Measurements from ENCODE around the gene RFX3.

DNA sequence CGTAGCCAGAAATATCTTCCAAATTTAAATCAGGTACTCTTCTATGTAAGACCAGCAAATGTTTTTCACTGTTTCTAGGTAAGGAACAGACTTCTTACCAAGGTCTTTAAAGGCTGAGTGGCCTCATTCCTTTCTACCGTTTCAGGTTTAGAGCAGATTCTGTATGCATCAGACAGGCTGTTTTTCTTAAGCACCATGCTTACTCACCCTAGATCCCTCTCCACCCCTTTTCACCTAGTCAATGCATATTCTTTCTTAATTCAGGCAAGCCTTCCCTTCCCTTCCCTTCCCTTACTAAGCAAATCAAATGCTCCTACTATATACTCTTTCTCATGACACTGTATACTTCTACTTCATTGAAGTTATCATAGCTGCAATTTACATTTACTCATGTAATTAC is 70.7 kb downstream of the RFX3 start:
- TF ChIP-seq, protein P1, sequence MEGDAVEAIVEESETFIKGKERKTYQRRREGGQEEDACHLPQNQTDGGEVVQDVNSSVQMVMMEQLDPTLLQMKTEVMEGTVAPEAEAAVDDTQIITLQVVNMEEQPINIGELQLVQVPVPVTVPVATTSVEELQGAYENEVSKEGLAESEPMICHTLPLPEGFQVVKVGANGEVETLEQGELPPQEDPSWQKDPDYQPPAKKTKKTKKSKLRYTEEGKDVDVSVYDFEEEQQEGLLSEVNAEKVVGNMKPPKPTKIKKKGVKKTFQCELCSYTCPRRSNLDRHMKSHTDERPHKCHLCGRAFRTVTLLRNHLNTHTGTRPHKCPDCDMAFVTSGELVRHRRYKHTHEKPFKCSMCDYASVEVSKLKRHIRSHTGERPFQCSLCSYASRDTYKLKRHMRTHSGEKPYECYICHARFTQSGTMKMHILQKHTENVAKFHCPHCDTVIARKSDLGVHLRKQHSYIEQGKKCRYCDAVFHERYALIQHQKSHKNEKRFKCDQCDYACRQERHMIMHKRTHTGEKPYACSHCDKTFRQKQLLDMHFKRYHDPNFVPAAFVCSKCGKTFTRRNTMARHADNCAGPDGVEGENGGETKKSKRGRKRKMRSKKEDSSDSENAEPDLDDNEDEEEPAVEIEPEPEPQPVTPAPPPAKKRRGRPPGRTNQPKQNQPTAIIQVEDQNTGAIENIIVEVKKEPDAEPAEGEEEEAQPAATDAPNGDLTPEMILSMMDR (conservative IDR thresholded peaks at IDR 0.05; ENCODE audit: low read depth, low read length) = no peak
- TF ChIP-seq EZH2 (IDR thresholded peaks at IDR 0.05; ENCODE audit: low read length, unreplicated experiment) (no peak), EZH2phosphoT487 (IDR thresholded peaks at IDR 0.05; ENCODE audit: borderline replicate concordance, low read length) (no peak)
